Neural progenitor cell (in vitro differentiated cells): Measurements from ENCODE around the gene EPHB1. TPM values are rescaled to one million over a fixed set of nuclear protein-coding genes. Genes with fewer than 3 reads are reported as not detected.

Experiments
- DNase-seq: peaks from one replicate; pipeline ENCODE4 v3.0.0-alpha.2; 2016; ENCODE audit warnings: low spot score
- H2AFZ ChIP-seq: fragments of 200-600 bp; sonication (generic); replicated peaks from 2 replicates; pipeline ENCODE4 v1.6.1; 2016; ENCODE audit warnings: antibody characterized with exemption
- H3F3A ChIP-seq: fragments of 200-600 bp; sonication (generic); 2 replicates; pipeline ENCODE4 v1.6.1; 2016; ENCODE audit warnings: antibody characterized with exemption, low read depth
- H3K27ac ChIP-seq: fragments of 200-600 bp; sonication (generic); 2 replicates; pipeline ENCODE4 v1.5.1; 2016; ENCODE audit warnings: mild to moderate bottlenecking
- H3K27me3 ChIP-seq: fragments of 200-600 bp; sonication (generic); 2 replicates; pipeline ENCODE4 v1.6.1; 2016; ENCODE audit warnings: mild to moderate bottlenecking, moderate library complexity
- H3K36me3 ChIP-seq: fragments of 200-600 bp; sonication (generic); 2 replicates; pipeline ENCODE4 v1.5.1; 2016
- H3K4me1 ChIP-seq: fragments of 200-600 bp; sonication (generic); 2 replicates; pipeline ENCODE4 v1.6.1; 2016; ENCODE audit warnings: mixed run types
- H3K4me2 ChIP-seq: fragments of 200-600 bp; sonication (generic); 2 replicates; pipeline ENCODE4 v1.6.1; 2016
- H3K4me3 ChIP-seq: fragments of 200-600 bp; sonication (generic); 2 replicates; pipeline ENCODE4 v1.5.1; 2016
- H3K79me2 ChIP-seq: fragments of 200-600 bp; sonication (generic); 2 replicates; pipeline ENCODE4 v1.6.1; 2016; ENCODE audit warnings: low read depth
- H3K9ac ChIP-seq: fragments of 200-600 bp; sonication (generic); 2 replicates; pipeline ENCODE4 v1.6.1; 2016
- H3K9me3 ChIP-seq: fragments of 200-600 bp; sonication (generic); 2 replicates; pipeline ENCODE4 v1.5.1; 2016; ENCODE audit warnings: low read depth
- H4K20me1 ChIP-seq: fragments of 200-600 bp; sonication (generic); 2 replicates; pipeline ENCODE4 v1.6.1; 2016; ENCODE audit warnings: low read depth
- H3K27ac Mint-ChIP-seq: 3 replicates; pipeline ENCODE4 v1.8.0; 2021; ENCODE audit warnings: mixed read lengths
- H3K27me3 Mint-ChIP-seq: 2 replicates; pipeline ENCODE4 v1.8.0; 2022; ENCODE audit warnings: low read depth, mild to moderate bottlenecking, inconsistent platforms, moderate library complexity, mixed read lengths; ENCODE audit not compliant: insufficient read depth
- H3K36me3 Mint-ChIP-seq: 3 replicates; pipeline ENCODE4 v1.8.0; 2021; ENCODE audit warnings: mixed read lengths
- H3K4me1 Mint-ChIP-seq: 3 replicates; pipeline ENCODE4 v1.8.0; 2021; ENCODE audit warnings: mixed read lengths
- H3K4me3 Mint-ChIP-seq: 3 replicates; pipeline ENCODE4 v1.8.0; 2021; ENCODE audit warnings: mild to moderate bottlenecking, moderate library complexity, mixed read lengths
- H3K9me3 Mint-ChIP-seq: 3 replicates; pipeline ENCODE4 v1.8.0; 2020; ENCODE audit warnings: mixed read lengths
- EZH2 ChIP-seq: fragments of 200-600 bp; sonication (generic); IDR thresholded peaks from 2 replicates; pipeline ENCODE4 v1.6.1; 2017; ENCODE audit warnings: antibody characterized with exemption, mild to moderate bottlenecking, moderate library complexity
- EZH2phosphoT487 ChIP-seq: fragments of 200-600 bp; sonication (generic); IDR thresholded peaks from 2 replicates; pipeline ENCODE4 v1.6.1; 2017; ENCODE audit warnings: antibody characterized with exemption
- total RNA-seq: library from RNA; depleted of rRNA; stranded (reverse); fragments of >200 nt; gene quantifications from 2 replicates; pipeline ENCODE4 v1.2.3, GENCODE V29; 2015; ENCODE audit warnings: low replicate concordance
- TF ChIP-seq, protein P1 (sequence below): fragments of 200-600 bp; sonication (generic); IDR thresholded peaks from 2 replicates; pipeline ENCODE4 v1.5.1; 2017; ENCODE audit warnings: antibody characterized with exemption, mild to moderate bottlenecking

EPHB1 gene
- total RNA-seq, 1 donor from 2014 or later = 9.1 TPM

DNA sequence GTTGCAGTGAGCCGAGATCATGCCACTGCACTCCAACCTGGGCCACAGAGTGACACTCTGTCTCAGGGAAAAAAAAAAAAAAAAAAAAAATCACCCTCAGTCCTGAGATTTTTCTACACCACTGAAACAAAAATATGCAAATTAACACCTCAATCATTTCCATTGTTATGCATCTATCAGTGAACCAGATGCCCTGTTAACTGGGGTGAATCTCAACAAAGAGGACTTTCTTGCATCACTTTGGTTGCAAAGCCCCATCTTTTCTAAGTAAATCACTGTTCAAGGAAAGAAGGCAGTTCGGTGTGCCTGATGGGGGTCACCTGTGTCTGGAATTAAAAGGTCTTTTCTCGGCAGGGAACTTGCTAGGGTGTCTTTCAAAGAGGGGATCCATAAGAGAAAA lies 421.6 kb downstream of the EPHB1 start:
- Mint-ChIP-seq H3K4me1 (peaks cover 21% of the 10 kb centered on the region), H3K27me3 (no peaks in the 10 kb centered on the region), H3K36me3 (no peaks in the 10 kb centered on the region), H3K4me3 (no peak overlapping the region), H3K9me3 (no peaks in the 10 kb centered on the region), H3K27ac (no peak overlapping the region)
- H3K9ac ChIP-seq = no peak overlapping the region
- TF ChIP-seq, protein P1, sequence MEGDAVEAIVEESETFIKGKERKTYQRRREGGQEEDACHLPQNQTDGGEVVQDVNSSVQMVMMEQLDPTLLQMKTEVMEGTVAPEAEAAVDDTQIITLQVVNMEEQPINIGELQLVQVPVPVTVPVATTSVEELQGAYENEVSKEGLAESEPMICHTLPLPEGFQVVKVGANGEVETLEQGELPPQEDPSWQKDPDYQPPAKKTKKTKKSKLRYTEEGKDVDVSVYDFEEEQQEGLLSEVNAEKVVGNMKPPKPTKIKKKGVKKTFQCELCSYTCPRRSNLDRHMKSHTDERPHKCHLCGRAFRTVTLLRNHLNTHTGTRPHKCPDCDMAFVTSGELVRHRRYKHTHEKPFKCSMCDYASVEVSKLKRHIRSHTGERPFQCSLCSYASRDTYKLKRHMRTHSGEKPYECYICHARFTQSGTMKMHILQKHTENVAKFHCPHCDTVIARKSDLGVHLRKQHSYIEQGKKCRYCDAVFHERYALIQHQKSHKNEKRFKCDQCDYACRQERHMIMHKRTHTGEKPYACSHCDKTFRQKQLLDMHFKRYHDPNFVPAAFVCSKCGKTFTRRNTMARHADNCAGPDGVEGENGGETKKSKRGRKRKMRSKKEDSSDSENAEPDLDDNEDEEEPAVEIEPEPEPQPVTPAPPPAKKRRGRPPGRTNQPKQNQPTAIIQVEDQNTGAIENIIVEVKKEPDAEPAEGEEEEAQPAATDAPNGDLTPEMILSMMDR = no peak
- TF ChIP-seq EZH2 = no peak
- no peak for TF ChIP-seq EZH2phosphoT487
- no peaks in the 10 kb centered on the region for H3F3A ChIP-seq
- DNase-seq = no peak
- no peaks in the 10 kb centered on the region for H4K20me1 ChIP-seq
- H3K79me2 ChIP-seq = no peaks in the 10 kb centered on the region
- H2AFZ ChIP-seq = no peak overlapping the region
- H3K4me2 ChIP-seq = no peak overlapping the region
- H3K27me3 ChIP-seq = no peaks in the 10 kb centered on the region
- no peak overlapping the region for H3K27ac ChIP-seq
- no peaks in the 10 kb centered on the region for H3K9me3 ChIP-seq
- no peaks in the 10 kb centered on the region for H3K36me3 ChIP-seq
- no peak overlapping the region for H3K4me3 ChIP-seq
- H3K4me1 ChIP-seq = peaks cover 17% of the 10 kb centered on the region

DNA sequence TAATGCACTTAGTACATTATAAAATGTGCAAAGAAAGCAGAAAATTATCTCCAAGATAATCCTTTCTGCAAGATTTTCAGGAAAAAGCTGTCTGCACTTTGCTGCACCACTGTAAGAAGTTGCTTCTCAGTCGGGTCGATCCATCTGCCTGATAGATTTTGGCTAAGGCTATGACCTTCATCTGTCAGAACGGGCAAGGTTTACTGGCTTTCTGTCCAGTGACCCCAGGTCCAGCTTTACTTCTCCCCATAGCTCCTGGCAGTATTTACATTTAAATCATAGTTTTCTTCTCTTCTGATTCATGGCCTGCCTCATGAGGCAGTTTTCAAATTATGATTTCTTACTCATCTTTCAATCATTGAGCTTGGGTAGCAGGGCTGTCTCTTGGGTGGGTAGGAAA lies 422.7 kb downstream of the EPHB1 start:
- H3K9me3 ChIP-seq = no peaks in the 10 kb centered on the region
- no peaks in the 10 kb centered on the region for H3K36me3 Mint-ChIP-seq
- no peak overlapping the region for H3K4me3 ChIP-seq
- H3K4me1 Mint-ChIP-seq = peaks cover 19% of the 10 kb centered on the region
- no peaks in the 10 kb centered on the region for H3F3A ChIP-seq
- no peak overlapping the region for H3K9ac ChIP-seq
- no peak overlapping the region for H2AFZ ChIP-seq
- H3K79me2 ChIP-seq = no peaks in the 10 kb centered on the region
- H3K27ac Mint-ChIP-seq = no peak overlapping the region
- no peak overlapping the region for H3K4me3 Mint-ChIP-seq
- no peaks in the 10 kb centered on the region for H3K27me3 Mint-ChIP-seq
- TF ChIP-seq, protein P1 = no peak
- TF ChIP-seq EZH2 (no peak), EZH2phosphoT487 (no peak)
- peaks cover 17% of the 10 kb centered on the region for H3K4me1 ChIP-seq
- no peak for DNase-seq
- H3K27me3 ChIP-seq = no peaks in the 10 kb centered on the region
- H3K4me2 ChIP-seq = no peak overlapping the region
- H3K27ac ChIP-seq = no peak overlapping the region
- H3K36me3 ChIP-seq = no peaks in the 10 kb centered on the region
- no peaks in the 10 kb centered on the region for H4K20me1 ChIP-seq
- no peaks in the 10 kb centered on the region for H3K9me3 Mint-ChIP-seq

DNA sequence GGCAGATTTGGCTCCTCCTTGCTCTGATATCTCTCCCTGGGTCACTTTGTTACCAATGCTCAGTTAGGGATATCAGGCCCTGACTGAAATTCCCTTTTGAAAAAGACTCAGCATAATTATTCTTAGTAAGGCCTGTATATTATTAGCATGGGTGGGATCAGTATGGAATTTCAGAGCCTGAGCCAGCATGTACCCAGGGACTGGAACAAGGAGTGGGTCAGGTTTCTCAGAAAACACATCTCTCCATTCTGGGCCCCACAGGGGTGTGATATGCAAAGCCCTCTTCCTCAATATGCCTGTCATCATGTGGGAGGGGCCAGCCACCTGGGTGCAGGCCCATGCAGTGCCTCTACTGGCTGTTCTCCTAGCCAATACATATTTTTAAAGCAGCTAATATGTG lies 423.2 kb downstream of the EPHB1 start:
- Mint-ChIP-seq H3K27me3 (no peaks in the 10 kb centered on the region), H3K4me1 (peaks cover 14% of the 10 kb centered on the region), H3K4me3 (no peak overlapping the region), H3K27ac (no peak overlapping the region), H3K9me3 (no peaks in the 10 kb centered on the region), H3K36me3 (no peaks in the 10 kb centered on the region)
- DNase-seq = no peak
- Histone ChIP-seq H3K4me1 (peaks cover 13% of the 10 kb centered on the region), H3K9me3 (no peaks in the 10 kb centered on the region), H3K9ac (no peak overlapping the region), H3F3A (no peaks in the 10 kb centered on the region), H4K20me1 (no peaks in the 10 kb centered on the region), H3K27me3 (no peaks in the 10 kb centered on the region), H3K36me3 (no peaks in the 10 kb centered on the region), H3K27ac (no peak overlapping the region), H3K4me3 (no peak overlapping the region), H3K4me2 (no peak overlapping the region), H3K79me2 (no peaks in the 10 kb centered on the region), H2AFZ (no peak overlapping the region)
- TF ChIP-seq EZH2 (no peak), EZH2phosphoT487 (no peak)
- TF ChIP-seq, protein P1 = no peak

DNA sequence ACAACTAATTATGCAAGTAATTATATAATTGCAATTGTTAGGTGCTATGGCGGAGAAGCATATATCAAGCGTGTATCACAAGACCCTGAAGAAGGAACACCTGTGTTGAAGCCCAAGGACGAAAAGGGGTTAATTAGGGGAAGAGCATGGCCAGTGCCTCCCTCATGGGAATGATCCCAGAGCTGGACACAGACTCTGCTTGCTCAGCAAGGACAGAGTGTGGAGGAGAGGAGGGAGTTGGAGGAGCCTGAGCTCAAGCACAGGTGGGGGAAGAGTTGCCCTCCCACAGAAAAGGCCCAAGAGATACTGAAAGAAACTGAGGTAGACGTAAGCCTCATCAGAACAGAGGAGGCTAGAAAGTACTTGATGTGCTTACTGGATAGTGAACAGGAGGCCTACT lies 423.7 kb downstream of the EPHB1 start:
- H3K9me3 ChIP-seq = no peaks in the 10 kb centered on the region
- no peaks in the 10 kb centered on the region for H3K79me2 ChIP-seq
- no peaks in the 10 kb centered on the region for H3K27me3 Mint-ChIP-seq
- TF ChIP-seq EZH2 = no peak
- no peak for TF ChIP-seq EZH2phosphoT487
- TF ChIP-seq, protein P1 = no peak
- no peaks in the 10 kb centered on the region for H3F3A ChIP-seq
- H3K27ac Mint-ChIP-seq = no peak overlapping the region
- no peak overlapping the region for H3K4me3 Mint-ChIP-seq
- no peaks in the 10 kb centered on the region for H3K9me3 Mint-ChIP-seq
- DNase-seq = no peak
- no peak overlapping the region for H3K27ac ChIP-seq
- H3K4me2 ChIP-seq = no peak overlapping the region
- H4K20me1 ChIP-seq = no peaks in the 10 kb centered on the region
- no peaks in the 10 kb centered on the region for H3K27me3 ChIP-seq
- peaks cover 9% of the 10 kb centered on the region for H3K4me1 Mint-ChIP-seq
- H2AFZ ChIP-seq = no peak overlapping the region
- no peak overlapping the region for H3K4me3 ChIP-seq
- no peaks in the 10 kb centered on the region for H3K36me3 ChIP-seq
- peaks cover 8% of the 10 kb centered on the region for H3K4me1 ChIP-seq
- H3K9ac ChIP-seq = no peak overlapping the region
- H3K36me3 Mint-ChIP-seq = no peaks in the 10 kb centered on the region
